Measurements from ENCODE around the gene LRRC1. TPM values are rescaled to one million over a fixed set of nuclear protein-coding genes. Genes with fewer than 3 reads are reported as not detected.
A peak's percentile ranks its signal among the peaks of the same experiment; 100 is the strongest.

Gene LRRC1
- total RNA-seq, 4 donors from 2014 or later: 23.2 to 38.5 (median 28.3) TPM

GRCh38 chr6:53928641-53929040 is 133.8 kb downstream of the LRRC1 start:
- Histone ChIP-seq H3K36me3 (peaks cover 0 to under 1% (median 0%) of the 10 kb centered on the region in 3 donors), H3K4me3 (no peak overlapping the region), H3K27me3 (no peaks in the 10 kb centered on the region), H3K9me3 (no peaks in the 10 kb centered on the region), H3K4me1 (peaks cover 18 to 99% (median 48%) of the 10 kb centered on the region in 3 donors), H3K27ac (peak overlapping the region; percentile 79 to 93 (median 89))
- no peak for DNase-seq
- intact Hi-C loops (cut with DNase I): no loop called here
- TF ChIP-seq POLR2A (IDR thresholded peaks at IDR 0.05) (no peak), CTCF (IDR thresholded peaks at IDR 0.05) (no peak)
- 15 to 24% methylated on average over 1 of the region's 1 CpG for WGBS, 2 donors

- no peak for DNase-seq
Measured at GRCh38 chr6:53929041-53929820, 134.4 kb downstream of the LRRC1 start.

GRCh38 chr6:53929821-53930120 is 135.0 kb downstream of the LRRC1 start:
- intact Hi-C loops (cut with DNase I): no loop called here
- TF ChIP-seq POLR2A (IDR thresholded peaks at IDR 0.05) (no peak), CTCF (IDR thresholded peaks at IDR 0.05) (no peak)
- no peak for DNase-seq
- Histone ChIP-seq H3K9me3 (no peaks in the 10 kb centered on the region), H3K4me3 (peak overlapping the region in 3 of 4 donors; percentile 4 to 27 (median 11)), H3K36me3 (no peaks in the 10 kb centered on the region), H3K27me3 (no peaks in the 10 kb centered on the region), H3K4me1 (peaks cover 18 to 100% (median 46%) of the 10 kb centered on the region in 3 donors), H3K27ac (peak overlapping the region; percentile 79 to 93 (median 89))
- 41 to 80% methylated on average over 2 to 6 of the region's 6 CpGs for WGBS, 2 donors

More at GRCh38 chr6:53929041-53929820, 134.4 kb downstream of the LRRC1 start:
- H3K27me3 ChIP-seq: no peaks in the 10 kb centered on the region
- TF ChIP-seq POLR2A (IDR thresholded peaks at IDR 0.05) (no peak), CTCF (IDR thresholded peaks at IDR 0.05) (no peak)
- H3K4me1 ChIP-seq: peaks cover 18 to 100% (median 48%) of the 10 kb centered on the region in 3 donors
- no peaks in the 10 kb centered on the region for H3K36me3 ChIP-seq
- WGBS, 2 donors: 42 to 43% methylated on average over 2 to 4 of the region's 4 CpGs
- H3K27ac ChIP-seq: peak overlapping the region; percentile 79 to 93 (median 89)
- intact Hi-C loops (cut with DNase I): no loop called here
- H3K9me3 ChIP-seq: no peaks in the 10 kb centered on the region
- peak overlapping the region in 3 of 4 donors; percentile 4 to 11 (median 4) for H3K4me3 ChIP-seq

- intact Hi-C loops (cut with DNase I): no loop called here
- no peak for DNase-seq
- Histone ChIP-seq H3K36me3 (no peaks in the 10 kb centered on the region), H3K9me3 (no peaks in the 10 kb centered on the region), H3K27me3 (no peaks in the 10 kb centered on the region), H3K4me3 (peak overlapping the region in 3 of 4 donors; percentile 4 to 27 (median 11)), H3K4me1 (peaks cover 18 to 98% (median 42%) of the 10 kb centered on the region in 3 donors), H3K27ac (peak overlapping the region; percentile 79 to 93 (median 89))
- TF ChIP-seq POLR2A (IDR thresholded peaks at IDR 0.05) (no peak), CTCF (IDR thresholded peaks at IDR 0.05) (no peak)
- WGBS, 2 donors: 90 to 95% methylated on average over 1 of the region's 1 CpG
Measured at GRCh38 chr6:53930330-53930729, 135.5 kb downstream of the LRRC1 start.

GRCh38 chr6:53931086-53931485 is 136.3 kb downstream of the LRRC1 start:
- no peak for DNase-seq
- H3K27ac ChIP-seq: peak overlapping the region in 3 of 4 donors; percentile 89 to 93 (median 89)
- TF ChIP-seq POLR2A (IDR thresholded peaks at IDR 0.05) (no peak), CTCF (IDR thresholded peaks at IDR 0.05) (no peak)
- 55 to 61% methylated on average over 3 of the region's 3 CpGs for WGBS, 2 donors
- H3K4me1 ChIP-seq: peaks cover 15 to 90% (median 35%) of the 10 kb centered on the region in 3 donors
- intact Hi-C loops (cut with DNase I): no loop called here
- no peaks in the 10 kb centered on the region for H3K27me3 ChIP-seq
- H3K36me3 ChIP-seq: no peaks in the 10 kb centered on the region
- H3K4me3 ChIP-seq: no peak overlapping the region
- no peaks in the 10 kb centered on the region for H3K9me3 ChIP-seq
